Endothelial cell of umbilical vein (primary cell): ENCODE data around the gene SLC9A2. TPM values are rescaled to one million over a fixed set of nuclear protein-coding genes. Genes with fewer than 3 reads are reported as not detected.

Experiments used
- BruUV-seq: library from RNA; stranded (reverse); fragments of 400-500 nt; replicated peaks from 2 replicates; lab custom pipeline; 2021; lab: Mats Ljungman, UMichigan
- CTCF ChIA-PET: fragments of 300-600, 350-600 bp; sonication (Branson Sonifier 250); formaldehyde crosslinking; loops from one replicate; lab custom pipeline; 2021; ENCODE audit warnings: antibody characterized with exemption, inconsistent platforms; lab: Charles Lee
- POLR2A ChIA-PET: fragments of 300-600, 350-600 bp; sonication (Branson Sonifier 250); formaldehyde crosslinking; loops from one replicate; lab custom pipeline; 2021; ENCODE audit warnings: antibody characterized with exemption, inconsistent platforms; lab: Charles Lee
- DNase-seq: peaks from one replicate; pipeline ENCODE4 v3.0.0-alpha.2; 2011; ENCODE audit warnings: low read depth, low spot score
- FAIRE-seq: peaks from 2 replicates; lab custom pipeline; 2011; peaks lifted over from hg19 to GRCh38; lab: Jason Lieb, UNC
- H2AFZ ChIP-seq: 2 replicates; pipeline ENCODE4 v1.6.0; 2012; ENCODE audit warnings: low read depth, low read length, control low read depth, inconsistent platforms
- H3K27ac ChIP-seq: 2 replicates; pipeline ENCODE4 v1.5.1; 2011; ENCODE audit warnings: low read depth, mild to moderate bottlenecking, control low read depth, low read length, moderate library complexity; ENCODE audit not compliant: insufficient read depth
- H3K27me3 ChIP-seq, 2 experiments: 2 replicates each; pipeline versions ENCODE4 v1.6.0 to v1.6.1; 2011; ENCODE audit warnings: low read length in 2 of 2, mixed read lengths in 1 of 2; ENCODE audit not compliant: control insufficient read depth in 2 of 2, insufficient read depth in 2 of 2
- H3K36me3 ChIP-seq, 2 experiments: 2 replicates in 1 of 2; 3 replicates in 1 of 2; pipeline ENCODE4 v1.5.1; 2011; ENCODE audit warnings: low read length in 2 of 2, mild to moderate bottlenecking in 1 of 2, moderate library complexity in 1 of 2; ENCODE audit not compliant: control insufficient read depth in 2 of 2, insufficient read depth in 2 of 2; ENCODE audit errors: extremely low read depth in 1 of 2
- H3K4me1 ChIP-seq: 3 replicates; pipeline ENCODE4 v1.5.1; 2011; ENCODE audit warnings: mild to moderate bottlenecking, low read length; ENCODE audit not compliant: control insufficient read depth, insufficient read depth; ENCODE audit errors: extremely low read depth
- H3K4me2 ChIP-seq: 2 replicates; pipeline ENCODE4 v1.6.1; 2011; ENCODE audit warnings: low read length, control low read depth, mixed read lengths; ENCODE audit not compliant: insufficient read depth
- H3K4me3 ChIP-seq, 3 experiments: fragments of 200-600 bp in 1 of 3; sonication (generic), shearing (Covaris generic) in 1 of 3; replicated peaks in 1 of 3; 2 replicates each; pipeline ENCODE4 v1.5.1; 2011 to 2016; ENCODE audit warnings: control low read depth in 3 of 3, low read length in 3 of 3, mild to moderate bottlenecking in 2 of 3, inconsistent platforms in 1 of 3, low read depth in 1 of 3, moderate library complexity in 1 of 3; ENCODE audit not compliant: insufficient read depth in 1 of 3
- H3K79me2 ChIP-seq: 2 replicates; pipeline ENCODE4 v1.6.0; 2012; ENCODE audit warnings: low read length, inconsistent platforms; ENCODE audit not compliant: control insufficient read depth, insufficient read depth
- H3K9ac ChIP-seq: replicated peaks from 2 replicates; pipeline ENCODE3; 2011; ENCODE audit warnings: low read length, control low read depth; ENCODE audit not compliant: insufficient read depth; ENCODE audit errors: extremely low read depth
- H3K9me1 ChIP-seq: replicated peaks from 3 replicates; pipeline ENCODE4 v1.6.0; 2011; ENCODE audit warnings: mild to moderate bottlenecking, low read length; ENCODE audit not compliant: control insufficient read depth, insufficient read depth; ENCODE audit errors: extremely low read depth
- H3K9me3 ChIP-seq: replicated peaks from 2 replicates; pipeline ENCODE4 v1.5.1; 2012; ENCODE audit warnings: low read length, inconsistent platforms; ENCODE audit not compliant: control insufficient read depth, insufficient read depth
- H4K20me1 ChIP-seq: replicated peaks from 2 replicates; pipeline ENCODE3; 2011; ENCODE audit warnings: mild to moderate bottlenecking, low read length; ENCODE audit not compliant: control insufficient read depth, insufficient read depth; ENCODE audit errors: extremely low read depth
- CTCF ChIP-seq, 2 donors: IDR thresholded peaks; 1 replicate in 1 of 2; 2 replicates in 1 of 2; pipeline ENCODE4 v1.5.1; 2011; ENCODE audit warnings: low read length in 2 of 2, mild to moderate bottlenecking in 2 of 2, moderate library complexity in 2 of 2, control low read depth in 1 of 2, inconsistent platforms in 1 of 2, low read depth in 1 of 2; ENCODE audit not compliant: insufficient read depth in 1 of 2; ENCODE audit errors: extremely low read depth in 1 of 2
- EZH2 ChIP-seq: IDR thresholded peaks from 2 replicates; pipeline ENCODE4 v1.6.1; 2012; ENCODE audit warnings: borderline replicate concordance, low read depth, mild to moderate bottlenecking, moderate library complexity, low read length, inconsistent platforms; ENCODE audit not compliant: severe bottlenecking
- FOS ChIP-seq: IDR thresholded peaks from 2 replicates; pipeline ENCODE4 v1.6.1; 2011; ENCODE audit warnings: mild to moderate bottlenecking, low read length, moderate library complexity, borderline replicate concordance; ENCODE audit not compliant: insufficient read depth
- GATA2 ChIP-seq: IDR thresholded peaks from 2 replicates; pipeline ENCODE4 v1.7.0; 2011; ENCODE audit warnings: low read depth, mild to moderate bottlenecking, moderate library complexity, mixed read lengths, low read length; ENCODE audit not compliant: insufficient read length, insufficient read depth
- JUN ChIP-seq: IDR thresholded peaks from 2 replicates; pipeline ENCODE4 v1.6.1; 2011; ENCODE audit warnings: borderline replicate concordance, low read depth; ENCODE audit not compliant: insufficient read length, insufficient read depth
- MAX ChIP-seq: IDR thresholded peaks from 2 replicates; pipeline ENCODE4 v1.6.1; 2011; ENCODE audit not compliant: insufficient read depth, insufficient read length
- MYC ChIP-seq: IDR thresholded peaks from one replicate; pipeline ENCODE4 v1.6.1; 2011; ENCODE audit warnings: mild to moderate bottlenecking, low read depth, low read length
- POLR2A ChIP-seq: IDR thresholded peaks from 2 replicates; pipeline ENCODE4 v1.6.1; 2012; ENCODE audit warnings: low read depth, mild to moderate bottlenecking, control low read depth, low read length
- POLR2AphosphoS5 ChIP-seq: IDR thresholded peaks from 2 replicates; pipeline ENCODE4 v1.6.1; 2012; ENCODE audit warnings: low read depth, mild to moderate bottlenecking, control low read depth, low read length, moderate library complexity; ENCODE audit not compliant: insufficient read depth
- dilution Hi-C: fragments of 300-500 bp; cut with MboI; formaldehyde crosslinking; loops from one replicate; pipeline ENCODE4 v1.15.0; 2019; ENCODE audit warnings: low sequenced_read_pairs; ENCODE audit not compliant: extremely low pct_ligation_motif_present
- intact Hi-C: fragments of 100-400 bp; cut with micrococcal nuclease; formaldehyde crosslinking; loops from one replicate; pipeline ENCODE4 v1.10.0; 2022
- polyA plus RNA-seq, 4 experiments: library from polyadenylated mRNA; depleted of rRNA in 3 of 4; stranded (reverse) in 3 of 4; unstranded in 1 of 4; fragments of >200 nt; gene quantifications; 2 replicates each; pipeline versions ENCODE4 v1.2.1 to v1.2.3, GENCODE V29; 2011 to 2012; ENCODE audit warnings: missing spikeins in 1 of 4
- total RNA-seq: library from RNA; stranded (reverse); gene quantifications from 2 replicates; pipeline ENCODE4 v1.2.3, GENCODE V29; 2021

Gene SLC9A2
- total and polyA plus RNA-seq, 2 donors (not counting 3 experiments of a cell fraction or from before 2014, with no cell fraction given): 0.03 TPM; not detected in 1

GRCh38 chr2:102663381-102663780 is 44.0 kb downstream of the SLC9A2 start:
- H3K9me1 ChIP-seq: no peaks in the 10 kb centered on the region
- BruUV-seq: no TSS peak
- no peaks in the 10 kb centered on the region for H3K79me2 ChIP-seq
- no peak for TF ChIP-seq MYC
- TF ChIP-seq FOS: no peak
- TF ChIP-seq EZH2: no peak
- TF ChIP-seq MAX: no peak
- no peak for TF ChIP-seq JUN
- TF ChIP-seq POLR2AphosphoS5: no peak
- TF ChIP-seq POLR2A: no peak
- dilution Hi-C loops (no loop called here), intact Hi-C loops (no loop called here)
- H3K27ac ChIP-seq: no peak overlapping the region
- no peaks in the 10 kb centered on the region for H4K20me1 ChIP-seq
- no peak overlapping the region for H3K9ac ChIP-seq
- H3K36me3 ChIP-seq: no peaks in the 10 kb centered on the region
- CTCF ChIA-PET: interaction anchor here (2.0 kb wide), 1 partner anchor 15 kb away, joined by 5 read pairs; no protein-coding TSS in a partner anchor
- H3K4me1 ChIP-seq: no peaks in the 10 kb centered on the region
- peaks cover 0 to 1% of the 10 kb centered on the region in 2 experiments for H3K27me3 ChIP-seq
- POLR2A ChIA-PET: no interaction called here
- no peaks in the 10 kb centered on the region for H3K9me3 ChIP-seq
- H3K4me2 ChIP-seq: no peak overlapping the region
- no peak overlapping the region for H3K4me3 ChIP-seq
- no peak overlapping the region for H2AFZ ChIP-seq
- no peak for FAIRE-seq
- no peak for DNase-seq

- Histone ChIP-seq H3K4me1 (no peaks in the 10 kb centered on the region), H3K36me3 (no peaks in the 10 kb centered on the region), H4K20me1 (no peaks in the 10 kb centered on the region), H3K4me2 (no peak overlapping the region), H3K27me3 (peaks cover 0 to 1% of the 10 kb centered on the region in 2 experiments), H2AFZ (no peak overlapping the region), H3K4me3 (no peak overlapping the region), H3K79me2 (no peaks in the 10 kb centered on the region), H3K27ac (no peak overlapping the region), H3K9ac (no peak overlapping the region), H3K9me1 (no peaks in the 10 kb centered on the region), H3K9me3 (no peaks in the 10 kb centered on the region)
- CTCF ChIA-PET: no interaction called here
- dilution Hi-C loops: no loop called here
- no TSS peak for BruUV-seq
- intact Hi-C loops: no loop called here
- TF ChIP-seq POLR2A: no peak
- no peak for TF ChIP-seq JUN
- no peak for TF ChIP-seq CTCF (IDR thresholded peaks at IDR 0.05; ENCODE audit: extremely low read depth in 1 of 2, insufficient read depth in 1 of 2, low read depth in 1 of 2, low read length in 2 of 2)
- TF ChIP-seq MYC: no peak
- TF ChIP-seq MAX: no peak
- no peak for TF ChIP-seq POLR2AphosphoS5
- no peak for TF ChIP-seq GATA2
- TF ChIP-seq EZH2: no peak
- no peak for TF ChIP-seq FOS
- POLR2A ChIA-PET: no interaction called here
- DNase-seq: no peak
- no peak for FAIRE-seq
Measured at GRCh38 chr2:102664471-102664909, 45.1 kb downstream of the SLC9A2 start.
